Activated T-helper 1 cell treated with anti-CD3 and anti-CD28 coated beads, Interleukin-2, amount 50 U/mL, for 16 hours (primary cell): ENCODE data around the gene GADD45B.
"Not testable (repeated sequence)": the region's sequence is repeated elsewhere in the genome, so short reads cannot be mapped to it uniquely, and the experiment has no call there.

Source experiments
- DNase-seq, 2 donors: peaks; one replicate each; pipeline ENCODE4 v3.0.0-alpha.2; 2020; ENCODE audit warnings: low read depth in 1 of 2, low spot score in 1 of 2

The GADD45B gene

GRCh38 chr19:2512523-2513431 lies 36.9 kb downstream of the GADD45B start:
- DNase-seq, result no peak

DNA sequence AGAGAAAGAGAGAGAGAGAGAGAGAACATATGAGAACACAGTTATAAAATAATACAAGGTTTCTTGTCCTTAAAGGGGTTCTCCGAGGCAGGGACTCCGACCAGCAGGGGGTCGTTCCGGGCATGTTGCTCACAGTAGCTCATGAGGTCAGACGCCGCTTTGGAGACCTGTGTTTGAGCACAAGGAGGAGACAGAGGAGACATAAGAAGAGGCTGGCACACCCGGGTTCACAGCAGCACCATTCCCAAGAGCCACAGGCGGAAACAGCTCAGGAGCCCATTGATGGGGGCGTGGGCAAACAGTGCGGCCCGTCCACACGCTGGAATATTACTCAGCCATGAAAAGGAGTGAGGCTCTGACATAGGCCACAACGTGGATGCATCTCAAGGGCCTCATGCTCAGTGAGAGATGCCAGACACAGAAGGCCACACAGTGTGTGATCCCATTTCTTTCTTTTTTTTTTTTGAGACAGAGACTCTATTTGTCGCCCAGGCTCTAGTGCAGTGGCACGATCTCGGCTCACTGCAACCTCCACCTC lies 39.1 kb downstream of the GADD45B start:
- no peak for DNase-seq

DNA sequence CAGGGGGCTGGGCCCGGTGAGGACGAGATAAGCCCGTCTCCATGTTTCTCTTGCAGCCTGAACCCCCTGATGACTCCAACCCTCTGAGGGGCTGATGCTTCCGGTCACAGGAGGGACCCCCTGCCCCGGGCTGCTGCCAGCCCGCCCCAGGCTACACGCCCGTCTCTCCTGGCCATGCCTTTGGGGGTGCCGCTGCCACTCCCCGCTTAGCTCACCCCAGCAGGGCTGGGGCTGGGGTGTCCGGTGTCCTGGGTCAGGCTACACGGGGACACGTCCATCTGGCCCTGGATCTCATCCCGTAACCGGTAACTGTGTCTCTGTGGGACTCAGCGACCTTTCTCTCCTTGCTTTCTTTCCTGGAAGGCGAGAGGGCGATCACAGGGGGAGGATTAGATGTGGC lies 40.8 kb downstream of the GADD45B start:
- no peak for DNase-seq

DNA sequence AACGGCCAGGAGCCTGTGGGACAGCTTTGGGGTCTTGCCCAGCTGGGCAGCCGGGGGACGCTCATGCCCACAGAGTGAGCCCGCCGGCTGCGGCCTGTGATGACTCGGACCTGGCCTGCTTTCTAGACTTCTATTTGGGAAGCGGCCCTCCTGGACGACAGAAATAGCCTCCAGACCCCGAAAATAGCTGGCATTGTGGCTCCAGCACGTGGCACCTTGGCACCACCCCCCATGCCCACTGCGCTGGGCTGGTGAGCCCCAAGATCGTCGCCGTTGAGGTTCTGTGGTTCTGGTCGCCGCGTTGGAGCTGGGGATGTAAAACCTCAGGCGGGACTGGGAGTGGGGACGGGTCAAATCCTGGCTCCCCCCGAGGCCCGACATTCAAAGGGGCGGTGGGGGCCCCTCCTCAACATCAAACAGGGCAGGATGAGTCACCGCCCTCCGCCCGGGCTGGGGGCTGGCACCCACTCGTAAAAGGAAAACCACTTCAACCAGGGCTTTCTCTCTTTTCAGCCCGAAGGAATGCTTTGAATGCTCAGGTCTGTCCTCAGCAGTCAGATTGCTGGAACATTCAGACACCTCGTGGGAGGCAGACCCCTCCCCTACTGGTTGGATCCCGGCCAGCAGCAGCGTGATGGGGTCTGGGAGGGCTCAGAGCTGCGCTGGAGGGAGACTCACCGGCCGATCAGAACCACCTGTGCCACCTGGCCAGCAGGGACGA lies 42.1 kb downstream of the GADD45B start:
- no peak for DNase-seq

GRCh38 chr19:2518856-2519255 lies 42.9 kb downstream of the GADD45B start:
- not testable (repeated sequence) for DNase-seq

GRCh38 chr19:2519482-2519881 lies 43.6 kb downstream of the GADD45B start:
- DNase-seq, result no peak

- DNase-seq, result no peak
These were observed 47.8 kb downstream of the GADD45B start for GRCh38 chr19:2523630-2524311.

DNA sequence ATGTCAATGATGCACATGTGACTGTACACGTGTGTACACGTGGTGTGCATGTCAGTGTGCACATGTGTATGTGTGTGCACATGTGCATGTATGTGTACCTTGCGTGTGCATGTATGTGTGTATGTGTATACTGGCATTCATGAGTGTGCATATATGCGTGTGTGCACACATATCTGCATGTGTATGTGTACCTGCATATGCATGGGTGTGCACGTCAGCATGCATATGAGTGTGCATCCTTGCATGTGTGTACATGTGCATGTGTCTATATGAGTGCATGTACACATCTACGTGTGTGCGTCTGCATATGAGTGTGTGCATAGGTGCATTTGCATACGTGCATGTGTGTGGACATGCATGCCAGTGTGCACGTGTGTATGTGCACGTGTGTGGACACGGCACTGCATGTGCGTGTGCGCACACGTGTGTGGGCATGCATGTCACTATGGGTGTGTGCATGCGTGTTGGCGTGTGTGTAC lies 48.5 kb downstream of the GADD45B start:
- no peak for DNase-seq

DNA sequence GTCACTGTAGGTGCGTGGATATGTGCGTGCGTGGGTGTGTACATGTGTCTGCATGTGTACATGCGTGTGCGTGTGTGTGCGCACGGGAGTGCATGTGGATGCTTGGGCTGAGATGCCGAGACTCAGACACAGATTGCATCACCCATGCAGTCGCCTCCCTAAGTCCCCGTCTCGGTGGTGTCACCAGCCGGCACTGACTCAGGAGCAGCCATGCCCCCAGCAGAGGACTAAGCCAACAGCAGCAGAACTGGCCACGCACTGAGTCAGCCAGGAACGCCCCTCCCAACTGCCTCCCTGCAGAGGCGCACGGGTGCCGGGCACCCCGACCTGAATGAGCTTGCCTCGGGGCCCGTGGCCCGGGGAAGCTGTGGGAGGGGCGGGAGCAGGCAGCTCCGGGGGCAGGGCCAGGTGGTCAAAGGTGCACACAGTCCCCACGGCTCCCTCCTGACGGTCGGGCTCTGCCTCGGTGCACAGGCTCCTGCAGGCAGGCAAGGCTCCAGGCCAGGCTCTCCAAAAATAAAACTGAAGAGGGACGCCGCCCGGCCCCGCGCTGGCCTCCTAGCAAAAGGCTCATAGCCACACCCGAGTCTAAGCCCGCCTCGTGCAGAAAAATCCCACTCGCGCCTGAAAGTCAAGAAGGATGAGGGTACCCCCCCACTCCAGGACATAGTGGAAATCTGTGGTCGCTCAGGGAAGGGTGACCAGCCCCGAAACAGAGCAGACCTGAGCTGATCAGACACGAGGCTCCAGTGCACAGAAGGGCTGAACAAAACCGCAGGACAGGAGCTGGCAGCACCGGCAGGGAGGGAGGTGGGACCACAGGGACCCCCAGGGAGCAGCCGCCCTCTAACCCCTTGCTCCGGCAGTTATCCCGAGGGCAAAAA lies 49.2 kb downstream of the GADD45B start:
- no peak for DNase-seq

GRCh38 chr19:2527171-2527570 lies 51.2 kb downstream of the GADD45B start:
- no peak for DNase-seq

DNA sequence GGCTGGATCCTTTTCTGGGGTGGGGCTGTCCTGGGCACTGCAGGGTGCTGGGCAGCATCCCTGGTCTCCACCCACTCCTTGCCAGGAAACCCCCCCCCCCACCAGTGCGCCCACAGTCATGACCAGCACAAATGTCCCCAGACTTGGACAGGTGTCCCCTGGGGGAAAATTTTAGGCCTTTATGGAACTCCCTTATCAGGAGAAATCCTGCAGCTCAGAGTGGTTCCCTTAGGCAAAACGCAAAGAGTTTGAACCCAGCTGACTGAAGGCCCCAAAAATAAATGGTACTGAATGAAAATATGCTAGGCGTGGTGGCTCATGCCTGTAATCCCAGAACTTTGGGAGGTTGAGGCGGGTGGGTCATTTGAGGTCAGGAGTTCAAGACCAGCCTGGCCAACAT lies 51.8 kb downstream of the GADD45B start:
- DNase-seq, result no peak
